GM18499 (cell line): Measurements from ENCODE around the gene TXNDC2.

Experiments used
- ATAC-seq: cut with Tn5 transposase; IDR thresholded peaks from one replicate; pipeline ENCODE4 v1.9.1; 2021; ENCODE audit warnings: moderate number of reproducible peaks; ENCODE audit not compliant: insufficient read depth, unreplicated experiment

Gene TXNDC2

DNA sequence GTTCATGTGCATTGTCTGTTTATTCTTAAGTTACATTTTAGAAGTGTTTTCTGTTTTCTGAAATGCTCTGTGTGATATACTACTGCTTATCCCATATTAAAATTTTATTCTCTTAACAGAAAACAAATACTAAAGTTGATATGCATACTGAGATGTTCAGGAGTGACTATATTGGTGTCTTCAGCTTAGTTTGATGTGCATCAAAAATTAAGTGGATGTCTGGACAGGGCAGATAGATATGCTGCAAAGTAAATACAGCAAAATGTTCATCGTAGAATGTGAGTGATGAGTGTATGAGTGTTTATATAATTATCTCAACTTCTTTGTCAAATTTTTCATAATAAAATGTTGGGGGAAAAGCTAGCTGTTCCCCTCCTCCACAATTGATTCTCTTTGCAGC, 41.2 kb downstream of the TXNDC2 start:
- ATAC-seq: no peak

DNA sequence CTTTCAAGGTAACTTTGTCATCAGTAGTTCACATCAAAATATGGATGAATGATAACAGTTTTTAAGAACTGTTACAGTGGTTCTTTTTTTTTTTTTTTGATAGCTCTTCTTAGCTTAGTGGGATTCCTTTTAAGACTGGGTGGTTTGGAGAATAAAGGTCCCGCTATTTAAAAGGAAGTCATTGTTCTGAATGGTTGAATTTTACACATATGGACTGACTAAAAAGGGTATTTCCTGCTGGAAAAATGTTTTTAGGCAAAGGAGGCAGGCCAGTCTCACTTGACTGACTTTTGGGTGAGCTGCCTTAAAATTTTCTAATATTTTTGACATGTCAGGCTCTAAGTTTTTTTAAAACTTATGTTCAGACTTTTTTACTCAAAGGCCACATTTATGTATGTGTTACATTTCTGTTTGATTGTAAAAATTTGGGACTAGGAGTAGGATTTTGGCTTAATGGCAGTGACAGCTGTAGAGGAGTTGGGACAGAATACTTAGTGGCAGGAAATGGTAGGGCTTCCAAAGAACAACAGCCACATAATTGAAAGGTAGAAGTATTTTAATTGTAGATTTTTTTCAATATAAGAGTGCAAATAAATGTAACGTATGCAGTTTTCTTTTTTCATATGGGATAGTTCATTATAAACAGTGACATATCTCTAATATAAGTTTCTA, 41.8 kb downstream of the TXNDC2 start:
- no peak for ATAC-seq

DNA sequence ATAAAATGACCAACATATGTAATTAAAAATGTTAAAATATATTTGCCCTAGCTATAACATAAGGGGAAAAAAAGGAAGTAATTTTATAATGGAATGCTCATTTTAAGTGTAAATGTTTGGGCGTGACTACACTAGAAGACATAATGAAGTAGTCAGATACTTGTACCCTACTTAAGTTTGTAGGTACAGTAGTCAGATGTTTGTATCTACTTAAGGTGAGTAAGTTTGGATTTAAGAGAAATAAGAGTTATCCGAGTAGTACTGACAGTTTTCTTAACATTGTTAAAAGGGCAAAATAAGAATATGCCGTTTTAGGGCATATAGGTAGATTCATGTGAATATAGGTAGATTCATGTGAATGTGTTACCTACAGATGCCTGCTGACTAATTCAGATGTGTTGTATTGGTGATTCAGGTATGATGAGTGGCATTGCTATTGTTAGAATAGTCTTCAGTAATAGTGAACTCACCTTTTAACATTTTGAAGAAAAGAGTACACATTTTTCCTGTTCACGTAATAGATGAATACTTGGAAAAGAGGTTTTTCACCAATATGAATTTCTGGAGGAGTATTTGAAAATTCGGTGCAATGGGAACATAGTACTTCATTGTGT, 43.0 kb downstream of the TXNDC2 start:
- no peak for ATAC-seq

DNA sequence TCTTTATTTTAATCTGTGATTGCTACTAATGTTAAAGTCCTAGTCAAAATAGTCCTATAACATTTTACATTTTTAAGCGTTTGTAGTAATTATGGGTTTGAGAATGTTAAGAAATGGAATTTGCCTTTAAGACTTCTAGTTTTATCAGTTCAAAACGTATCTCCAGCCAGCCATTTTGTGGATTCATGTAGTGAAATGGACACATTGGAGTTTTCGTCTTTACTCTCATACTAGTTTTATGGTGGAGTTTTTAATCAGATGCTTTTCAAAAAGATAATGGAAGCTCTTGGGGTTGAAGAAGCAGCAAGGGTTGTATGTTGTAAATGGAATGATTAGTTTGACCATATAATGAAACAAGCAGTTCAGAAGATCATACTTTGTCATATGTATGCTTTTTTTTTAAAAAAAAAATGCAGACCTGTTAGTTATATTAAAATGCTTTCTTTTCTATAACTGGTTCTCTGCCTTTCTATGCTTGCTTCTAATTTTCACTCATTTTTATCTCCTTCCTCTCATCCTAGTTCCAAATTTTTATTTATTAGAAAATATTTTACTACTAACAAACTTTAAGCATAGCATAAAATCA, 44.6 kb downstream of the TXNDC2 start:
- ATAC-seq: no peak

DNA sequence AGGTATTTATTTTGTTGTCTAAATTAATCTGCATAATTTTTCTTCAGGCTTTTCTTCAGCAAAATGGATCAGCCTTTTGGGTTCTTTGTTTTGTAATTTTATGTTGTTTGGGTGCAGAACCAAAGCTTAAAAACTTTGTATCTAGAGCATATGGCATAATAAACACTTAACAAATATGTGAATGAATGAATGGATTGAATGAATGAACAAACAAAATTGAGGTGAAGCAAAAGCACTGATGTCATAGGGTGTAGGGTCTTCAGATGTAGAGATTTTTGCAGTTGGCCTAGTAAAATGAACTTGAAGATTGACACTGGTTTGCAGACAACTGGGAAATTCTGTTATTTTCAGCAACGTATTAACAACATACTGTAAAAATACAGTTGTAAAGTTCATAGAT, 45.4 kb downstream of the TXNDC2 start:
- ATAC-seq: no peak

DNA sequence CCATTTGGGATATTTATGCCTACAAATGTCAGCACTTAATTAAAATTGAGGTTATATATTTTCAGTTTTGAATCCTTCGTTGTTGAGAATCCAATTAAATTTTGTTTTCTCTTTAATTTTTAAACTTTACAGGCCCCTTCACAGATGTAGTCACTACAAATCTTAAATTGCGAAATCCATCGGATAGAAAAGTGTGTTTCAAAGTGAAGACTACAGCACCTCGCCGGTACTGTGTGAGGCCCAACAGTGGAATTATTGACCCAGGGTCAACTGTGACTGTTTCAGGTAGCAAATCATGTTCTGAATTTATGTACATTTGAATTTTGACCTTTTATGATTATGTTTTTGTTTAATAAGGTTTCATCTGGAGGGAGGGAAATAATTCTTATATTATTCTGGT, 45.9 kb downstream of the TXNDC2 start:
- ATAC-seq: no peak

DNA sequence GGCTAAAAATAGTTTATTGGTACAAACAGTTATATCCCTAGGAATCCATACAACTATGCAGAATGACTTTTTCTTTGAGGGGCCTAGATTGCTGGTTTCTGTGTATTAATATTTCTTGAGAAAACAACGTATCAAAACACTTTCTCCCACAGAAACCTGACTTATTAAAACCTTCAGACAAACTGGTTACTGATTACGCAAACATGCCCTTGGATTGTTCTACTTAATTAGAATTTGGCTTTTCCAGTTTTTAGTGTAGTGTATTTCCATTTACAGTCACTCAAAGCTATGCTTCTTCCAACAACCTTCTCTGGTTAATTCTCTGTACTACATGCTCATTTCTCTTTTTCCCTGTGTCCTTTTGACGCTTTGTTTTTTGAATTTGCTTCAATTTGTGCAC, 48.1 kb downstream of the TXNDC2 start:
- ATAC-seq: no peak

DNA sequence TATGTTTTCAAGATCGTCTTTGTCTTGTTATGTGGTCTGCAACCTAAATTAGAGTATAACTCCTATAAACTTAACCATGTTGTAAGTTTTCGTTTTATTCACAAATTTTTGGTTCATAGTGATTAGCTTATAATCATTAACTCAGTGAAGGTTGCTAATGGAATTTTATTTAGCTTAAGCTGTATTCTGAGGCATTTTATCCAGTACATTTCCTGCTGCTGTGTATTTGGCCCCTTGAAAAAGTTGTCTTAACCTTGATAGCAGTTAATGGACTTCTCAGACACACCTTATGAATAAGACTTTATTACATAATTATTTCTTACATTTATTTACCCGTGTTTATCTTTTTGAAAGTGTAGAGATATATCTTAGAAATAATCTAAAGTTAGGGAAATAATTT, 48.5 kb downstream of the TXNDC2 start:
- no peak for ATAC-seq
